Renal cortex interstitium (tissue), 11 donors: Measurements from ENCODE around the gene MLC1. TPM values are rescaled to one million over a fixed set of nuclear protein-coding genes. Genes with fewer than 3 reads are reported as not detected.

Source experiments
- DNase-seq, 11 donors: peaks; one replicate each; pipeline ENCODE4 v3.0.0-alpha.2; 2013; ENCODE audit warnings: low read depth in 9 of 11, low spot score in 4 of 11; ENCODE audit errors: extremely low read depth in 1 of 11
- polyA plus RNA-seq, 3 donors: library from polyadenylated mRNA; unstranded; fragments of 120-200 nt; gene quantifications; one replicate each; pipeline ENCODE4 v1.2.1, GENCODE V29; 2013; ENCODE audit not compliant: insufficient read length in 3 of 3

MLC1 gene
- polyA plus RNA-seq, 3 donors, result 0.77 to 1.4 (median 1.3) TPM

GRCh38 chr22:50010676-50011446, 74.4 kb downstream of the MLC1 start:
- DNase-seq, result no peak

DNA sequence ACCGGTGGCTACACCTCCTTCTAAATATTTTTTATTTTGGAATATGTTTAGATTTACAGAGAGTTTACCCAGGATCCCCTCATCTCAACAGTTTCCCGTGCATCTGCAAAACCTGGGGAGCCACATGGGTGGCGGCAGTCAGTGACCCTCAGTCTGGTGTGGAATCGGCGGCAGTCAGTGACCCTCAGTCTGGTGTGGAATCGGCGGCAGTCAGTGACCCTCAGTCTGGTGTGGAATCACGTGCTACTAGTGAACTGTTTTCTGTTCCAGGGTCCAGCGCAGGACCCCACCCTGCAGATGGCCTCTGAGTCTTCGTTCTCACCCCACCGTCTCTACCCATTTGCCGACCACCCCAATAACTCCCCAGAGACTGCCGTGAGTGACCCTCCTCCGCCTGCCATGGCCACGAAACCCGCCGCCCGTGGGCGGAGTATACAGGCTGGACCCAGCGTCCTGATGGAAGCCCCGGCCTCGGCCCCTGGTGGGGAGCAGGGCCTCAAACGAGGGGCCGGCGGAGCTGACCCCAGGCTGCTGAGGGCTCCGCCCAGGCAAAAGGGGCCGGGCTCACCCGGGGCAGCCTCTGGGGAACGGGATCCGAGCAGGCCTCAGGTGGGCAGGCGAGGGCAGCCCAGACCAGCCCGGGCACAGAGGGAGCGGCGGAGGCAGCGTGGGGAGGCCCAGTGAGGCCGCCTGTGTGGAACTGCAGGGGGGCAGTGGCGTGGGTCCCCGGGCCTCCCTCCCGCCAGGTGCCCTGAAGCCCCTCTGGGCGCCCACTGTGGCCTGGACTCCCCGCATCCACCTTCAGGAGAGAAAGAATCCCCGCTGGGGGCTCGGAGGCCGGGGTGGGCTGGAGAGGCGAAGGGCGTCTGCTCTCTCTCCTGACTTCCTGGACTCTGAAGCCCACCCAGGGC, 75.2 kb downstream of the MLC1 start:
- no peak for DNase-seq

Other genes with a start within 250 kb of the MLC1 start
- gene ZBED4, start 231.6 kb downstream of the MLC1 start, polyA plus RNA-seq, result 10 to 100 TPM; 15.2 to 18.6 (median 17.2) TPM
- gene ALG12, start 167.0 kb downstream of the MLC1 start, polyA plus RNA-seq, result 10 to 100 TPM; 23.4 to 38.3 (median 33.4) TPM
- 10 to 100 TPM; 22.2 to 33.9 (median 32.6) TPM for gene CRELD2, start 166.8 kb downstream of the MLC1 start, polyA plus RNA-seq
- 10 to 100 TPM; 14.3 to 25.1 (median 20.3) TPM for gene PIM3, start 124.7 kb downstream of the MLC1 start, polyA plus RNA-seq
- gene IL17REL, start 72.7 kb downstream of the MLC1 start, polyA plus RNA-seq, result under 1 TPM in 2 of 3 donors, not detected in 1; 0.04 to 0.06 TPM
- not detected for gene TTLL8, start 27.1 kb downstream of the MLC1 start, polyA plus RNA-seq
- 1 to 10 TPM in 1 of 3 donors, under 1 TPM in 2; 0.58 to 1.3 (median 0.78) TPM for gene MOV10L1, start 4.6 kb upstream of the MLC1 start, polyA plus RNA-seq
- gene PANX2, start 85.3 kb upstream of the MLC1 start, polyA plus RNA-seq, result 1 to 10 TPM; 1.3 to 2.2 (median 1.5) TPM
- gene TRABD, start 100.5 kb upstream of the MLC1 start, polyA plus RNA-seq, result 10 to 100 TPM; 17.5 to 31.3 (median 29.6) TPM
- 10 to 100 TPM; 16.9 to 31.1 (median 24.0) TPM for gene SELENOO, start 115.6 kb upstream of the MLC1 start, polyA plus RNA-seq
- gene TUBGCP6, start 159.6 kb upstream of the MLC1 start, polyA plus RNA-seq, result 10 to 100 TPM; 30.5 to 48.2 (median 40.1) TPM
- 10 to 100 TPM; 17.1 to 34.3 (median 27.7) TPM for gene HDAC10, start 165.8 kb upstream of the MLC1 start, polyA plus RNA-seq
- gene MAPK12, start 176.3 kb upstream of the MLC1 start, polyA plus RNA-seq, result 10 to 100 TPM; 11.5 to 18.9 (median 17.5) TPM
- 10 to 100 TPM in 1 of 3 donors, 1 to 10 TPM in 2; 6.7 to 10.1 (median 8.9) TPM for gene MAPK11, start 185.0 kb upstream of the MLC1 start, polyA plus RNA-seq
- gene PLXNB2, start 222.2 kb upstream of the MLC1 start, polyA plus RNA-seq, result 100 to 1,000 TPM; 187 to 248 (median 239) TPM
- 10 to 100 TPM; 11.9 to 21.1 (median 16.8) TPM for gene DENND6B, start 241.6 kb upstream of the MLC1 start, polyA plus RNA-seq